Subcutaneous adipose tissue (tissue), 4 donors: ENCODE data around the gene PLCB1. TPM values are rescaled to one million over a fixed set of nuclear protein-coding genes. Genes with fewer than 3 reads are reported as not detected.

ENCODE experiments used
- CTCF ChIP-seq: fragments of 450-650 bp; IDR thresholded peaks from one replicate; pipeline ENCODE4 v1.5.1; 2016; ENCODE audit warnings: low read depth, mild to moderate bottlenecking, control low read depth, antibody characterized with exemption, moderate library complexity
- total RNA-seq, 4 donors: library from RNA; depleted of rRNA; stranded (reverse); fragments of >200 nt; gene quantifications; one replicate each; pipeline ENCODE4 v1.1.0, GENCODE V29; 2016

The PLCB1 gene
- total RNA-seq, 4 donors from 2014 or later = 14.1 to 26.7 (median 18.4) TPM

GRCh38 chr20:8205996-8206395 lies 73.9 kb downstream of the PLCB1 start:
- no peak for TF ChIP-seq CTCF

DNA sequence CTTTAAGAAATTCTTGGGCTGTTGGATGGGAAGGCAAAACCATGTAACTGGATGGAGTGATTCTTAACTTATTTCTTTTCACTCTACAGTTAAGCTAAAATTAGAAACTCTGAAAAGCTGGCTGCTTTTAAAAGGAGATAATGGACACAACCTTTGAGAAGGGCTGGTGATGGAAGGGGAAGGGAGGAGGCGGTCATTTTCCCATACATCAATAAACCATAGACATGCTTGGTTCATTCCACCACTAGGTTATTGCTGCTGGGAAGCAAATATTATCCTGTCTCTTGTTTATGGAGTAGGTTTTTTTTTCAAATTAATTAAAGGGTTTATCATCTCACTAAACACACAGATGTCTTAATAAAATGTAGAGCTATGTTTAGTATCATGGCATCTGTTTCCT lies 76.2 kb downstream of the PLCB1 start:
- no peak for TF ChIP-seq CTCF

- TF ChIP-seq CTCF = no peak
These were observed 77.0 kb downstream of the PLCB1 start for GRCh38 chr20:8209061-8209460.

DNA sequence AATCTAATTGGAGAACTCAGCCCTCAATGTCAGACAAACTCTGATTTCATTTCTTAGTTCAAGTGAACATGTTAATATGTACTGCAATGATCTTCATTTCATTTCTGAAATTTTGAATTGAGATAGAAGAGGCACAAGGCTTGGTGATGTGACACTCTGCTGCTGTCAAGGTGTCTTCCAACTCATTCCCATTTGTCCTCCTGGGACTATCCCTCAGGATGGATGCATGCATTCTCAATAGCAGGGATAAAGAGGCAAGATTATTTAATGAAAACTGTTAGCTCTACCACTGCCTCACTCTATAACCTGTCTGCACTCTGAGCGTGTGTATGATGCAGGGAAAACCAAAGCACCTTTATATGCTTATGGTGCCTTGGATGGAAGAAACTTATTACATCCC lies 78.7 kb downstream of the PLCB1 start:
- no peak for TF ChIP-seq CTCF

DNA sequence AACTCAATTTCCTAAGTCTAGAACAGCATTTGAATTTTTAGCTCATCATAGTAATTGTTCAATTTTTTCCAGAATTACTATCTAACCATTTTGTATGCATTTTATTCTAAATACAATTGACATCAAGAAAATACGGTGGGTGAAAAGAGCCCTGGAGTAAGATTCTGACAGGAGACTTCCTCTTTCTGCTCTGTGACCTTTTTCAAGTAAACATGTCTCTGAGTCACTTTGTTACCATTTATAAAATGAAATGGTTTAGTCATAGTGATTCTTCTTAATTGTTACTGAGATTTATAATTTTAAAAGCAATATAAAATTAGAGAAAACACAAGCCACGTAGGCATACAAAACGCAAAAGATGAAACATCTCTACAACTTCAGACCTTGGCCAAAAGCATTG lies 80.2 kb downstream of the PLCB1 start:
- TF ChIP-seq CTCF = no peak

DNA sequence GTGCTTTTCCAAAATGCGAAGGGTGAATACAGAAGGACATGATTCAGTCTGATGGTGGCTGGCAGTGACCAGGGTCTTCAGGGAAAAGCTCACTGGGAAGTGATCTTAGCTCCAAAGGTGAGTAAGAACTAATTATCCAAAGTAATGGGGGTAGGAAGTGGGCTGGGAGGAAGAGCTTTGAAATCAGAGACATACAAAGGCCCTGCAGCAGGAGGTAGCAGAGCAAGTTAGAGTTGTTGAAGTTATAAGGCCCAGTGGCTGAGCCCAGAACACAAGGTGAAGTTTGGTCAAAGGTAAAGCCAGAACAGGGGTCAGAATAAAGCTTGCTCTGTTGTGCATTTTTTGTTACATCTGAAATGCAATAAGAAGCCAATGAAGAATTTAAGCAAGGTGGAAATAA lies 81.2 kb downstream of the PLCB1 start:
- TF ChIP-seq CTCF = no peak

DNA sequence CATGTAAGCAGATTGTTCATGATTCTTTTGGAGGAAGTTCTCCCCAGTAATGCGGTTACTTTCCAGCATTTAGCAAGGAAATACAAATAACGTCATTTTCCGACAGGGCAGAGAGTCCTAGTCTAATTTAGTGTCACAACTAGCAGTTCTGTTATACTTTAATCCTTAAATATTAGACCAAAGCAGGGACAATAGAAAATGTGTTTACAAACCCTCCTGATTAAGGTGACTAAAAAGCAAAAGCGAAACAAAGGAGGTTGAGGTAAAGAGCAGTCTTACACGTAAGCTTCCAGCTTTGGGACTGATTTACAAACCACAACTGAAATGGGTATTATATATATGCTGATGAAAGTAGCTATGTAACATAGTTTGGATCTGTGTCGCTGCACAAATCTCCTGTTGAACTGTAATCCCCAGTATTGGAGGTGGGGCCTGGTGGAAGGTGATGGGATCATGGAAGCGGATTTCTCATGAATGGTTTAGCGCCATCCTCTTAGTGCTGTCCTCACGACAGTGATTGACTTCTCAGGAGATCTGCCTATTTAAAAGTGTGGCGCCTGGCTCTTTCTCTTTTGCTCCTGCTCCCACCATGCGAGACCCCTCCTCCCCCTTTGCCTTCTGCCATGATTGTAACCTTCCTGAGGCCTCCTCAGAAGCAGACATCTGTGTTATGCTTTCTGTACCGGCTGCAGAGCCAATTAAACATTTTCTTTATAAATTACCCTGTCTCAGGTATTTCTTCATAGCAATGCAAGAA lies 81.9 kb downstream of the PLCB1 start:
- no peak for TF ChIP-seq CTCF
